ENCODE results near the gene PLEKHF1. TPM values are rescaled to one million over a fixed set of nuclear protein-coding genes. Genes with fewer than 3 reads are reported as not detected.

Gene PLEKHF1
- total RNA-seq, 1 experiment from 2014 or later = 1.2 TPM

GRCh38 chr19:29634423-29635130, 30.7 kb upstream of the PLEKHF1 start:
- DNase-seq (ENCODE audit: low spot score) = no peak

- DNase-seq (ENCODE audit: low spot score) = no peak
Observed at GRCh38 chr19:29635963-29636362, 29.3 kb upstream of the PLEKHF1 start.

- no peak for DNase-seq (ENCODE audit: low spot score)
Observed at GRCh38 chr19:29636553-29637360, 28.5 kb upstream of the PLEKHF1 start.

- no peak for DNase-seq (ENCODE audit: low spot score)
Observed at GRCh38 chr19:29639086-29639485, 26.2 kb upstream of the PLEKHF1 start.

- DNase-seq (ENCODE audit: low spot score) = no peak
Observed at GRCh38 chr19:29640231-29640630, 25.0 kb upstream of the PLEKHF1 start.

GRCh38 chr19:29641597-29641996, 23.7 kb upstream of the PLEKHF1 start:
- DNase-seq (ENCODE audit: low spot score) = no peak

GRCh38 chr19:29643361-29643935, 21.8 kb upstream of the PLEKHF1 start:
- no peak for DNase-seq (ENCODE audit: low spot score)

- DNase-seq (ENCODE audit: low spot score) = no peak
Observed at GRCh38 chr19:29644210-29644609, 21.1 kb upstream of the PLEKHF1 start.

GRCh38 chr19:29645491-29645867, 19.8 kb upstream of the PLEKHF1 start:
- DNase-seq (ENCODE audit: low spot score) = no peak

GRCh38 chr19:29645911-29646310, 19.4 kb upstream of the PLEKHF1 start:
- no peak for DNase-seq (ENCODE audit: low spot score)

GRCh38 chr19:29650772-29651387, 14.4 kb upstream of the PLEKHF1 start:
- no peak for DNase-seq (ENCODE audit: low spot score)

- no peak for DNase-seq (ENCODE audit: low spot score)
Observed at GRCh38 chr19:29651622-29652394, 13.5 kb upstream of the PLEKHF1 start.

- no peak for DNase-seq (ENCODE audit: low spot score)
Observed at GRCh38 chr19:29653398-29653797, 11.9 kb upstream of the PLEKHF1 start.

GRCh38 chr19:29655648-29656335, 9.5 kb upstream of the PLEKHF1 start:
- DNase-seq (ENCODE audit: low spot score) = no peak

GRCh38 chr19:29658221-29658991, 6.9 kb upstream of the PLEKHF1 start:
- no peak for DNase-seq (ENCODE audit: low spot score)

GRCh38 chr19:29660835-29661234, 4.4 kb upstream of the PLEKHF1 start:
- DNase-seq (ENCODE audit: low spot score) = no peak

- DNase-seq (ENCODE audit: low spot score) = no peak
Observed at GRCh38 chr19:29662278-29662603, 3.0 kb upstream of the PLEKHF1 start.

- peak; percentile 26 for DNase-seq (ENCODE audit: low spot score)
Observed at GRCh38 chr19:29662604-29663404, 2.5 kb upstream of the PLEKHF1 start.

All from HT-29 (cell line).